Uterus (tissue), 2 donors: ENCODE results near the gene GPT2.

Experiments used
- POLR2A ChIP-seq, 2 donors: fragments of 450-650 bp; IDR thresholded peaks; one replicate each; pipeline ENCODE4 v1.6.1; 2016; ENCODE audit warnings: antibody characterized with exemption in 2 of 2, mild to moderate bottlenecking in 1 of 2, moderate library complexity in 1 of 2
- TF ChIP-seq, protein P1 (sequence below), 4 experiments: fragments of 200-600 bp in 2 of 4; fragments of 450-650 bp in 2 of 4; sonication (generic) in 2 of 4; IDR thresholded peaks; one replicate each; pipeline ENCODE4 v1.5.1; 2016 to 2019; ENCODE audit warnings: antibody characterized with exemption in 4 of 4, mild to moderate bottlenecking in 2 of 4, moderate library complexity in 1 of 4

DNA sequence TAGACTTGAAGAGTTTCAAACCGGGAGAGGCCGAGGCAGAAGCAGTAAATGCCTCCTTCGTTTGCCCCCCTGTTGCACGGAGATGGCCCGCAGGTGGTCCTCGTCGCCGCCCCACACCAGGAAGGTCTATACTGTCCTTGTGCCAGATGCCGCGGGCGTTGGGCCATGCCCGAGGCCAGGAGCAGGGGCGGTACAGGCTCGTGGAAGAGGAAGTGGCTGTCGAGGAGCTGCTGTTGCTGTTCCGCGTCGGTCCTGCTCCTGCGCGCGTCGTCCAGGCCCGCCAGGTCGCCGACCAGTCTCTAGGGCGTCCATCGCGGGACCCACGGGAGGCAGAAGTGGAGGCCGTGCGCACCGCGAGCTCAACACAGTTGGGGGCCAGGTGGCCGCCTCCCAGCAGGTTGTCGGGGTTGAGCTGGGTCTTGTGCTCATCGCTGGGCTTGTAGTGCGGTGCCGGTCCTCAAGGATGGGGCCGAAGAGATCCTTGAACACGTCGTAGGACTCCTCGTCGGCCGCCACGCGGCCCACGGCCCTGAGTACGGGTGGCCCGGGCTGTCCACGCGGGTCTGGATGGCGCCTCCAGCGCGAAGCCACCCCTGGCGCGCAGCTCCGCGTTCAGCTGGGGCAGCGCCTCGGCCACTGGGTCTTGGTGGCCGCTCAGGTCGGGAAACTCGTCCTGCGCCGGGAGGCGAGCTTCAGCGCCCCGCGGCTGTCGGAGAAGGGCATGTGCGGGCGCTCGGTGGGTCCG lies 40.1 kb upstream of the GPT2 start:
- TF ChIP-seq, protein P1, sequence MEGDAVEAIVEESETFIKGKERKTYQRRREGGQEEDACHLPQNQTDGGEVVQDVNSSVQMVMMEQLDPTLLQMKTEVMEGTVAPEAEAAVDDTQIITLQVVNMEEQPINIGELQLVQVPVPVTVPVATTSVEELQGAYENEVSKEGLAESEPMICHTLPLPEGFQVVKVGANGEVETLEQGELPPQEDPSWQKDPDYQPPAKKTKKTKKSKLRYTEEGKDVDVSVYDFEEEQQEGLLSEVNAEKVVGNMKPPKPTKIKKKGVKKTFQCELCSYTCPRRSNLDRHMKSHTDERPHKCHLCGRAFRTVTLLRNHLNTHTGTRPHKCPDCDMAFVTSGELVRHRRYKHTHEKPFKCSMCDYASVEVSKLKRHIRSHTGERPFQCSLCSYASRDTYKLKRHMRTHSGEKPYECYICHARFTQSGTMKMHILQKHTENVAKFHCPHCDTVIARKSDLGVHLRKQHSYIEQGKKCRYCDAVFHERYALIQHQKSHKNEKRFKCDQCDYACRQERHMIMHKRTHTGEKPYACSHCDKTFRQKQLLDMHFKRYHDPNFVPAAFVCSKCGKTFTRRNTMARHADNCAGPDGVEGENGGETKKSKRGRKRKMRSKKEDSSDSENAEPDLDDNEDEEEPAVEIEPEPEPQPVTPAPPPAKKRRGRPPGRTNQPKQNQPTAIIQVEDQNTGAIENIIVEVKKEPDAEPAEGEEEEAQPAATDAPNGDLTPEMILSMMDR (IDR thresholded peaks at IDR 0.05): no peak
- TF ChIP-seq POLR2A (IDR thresholded peaks at IDR 0.05): no peak
